GM12878 (cell line): ENCODE data around the gene RAD52. TPM values are rescaled to one million over a fixed set of nuclear protein-coding genes. Genes with fewer than 3 reads are reported as not detected.

Experiments used
- ATAC-seq: fragments of 200-7000 bp; cut with Tn5 transposase; 3 replicates; pipeline ENCODE4 v1.9.1; 2020; ENCODE audit warnings: mild to moderate bottlenecking, moderate library complexity
- BruUV-seq: library from RNA; stranded (reverse); fragments of 400-500 nt; replicated peaks from 2 replicates; lab custom pipeline; 2021; lab: Mats Ljungman, UMichigan
- CTCF ChIA-PET: fragments of 300-600 bp; sonication (Branson Sonifier 250); formaldehyde crosslinking; extraction: SDS; loops from one replicate; lab custom pipeline; 2021; ENCODE audit warnings: inconsistent platforms; lab: Yijun Ruan, JAX
- POLR2A ChIA-PET: fragments of 350-600 bp; formaldehyde crosslinking; extraction: SDS; loops from one replicate; lab custom pipeline; 2021; ENCODE audit warnings: inconsistent platforms; lab: Charles Lee
- RAD21 ChIA-PET: fragments of 300-600 bp; sonication (Branson Sonifier 250); formaldehyde crosslinking; loops from one replicate; lab custom pipeline; 2023; ENCODE audit warnings: antibody characterized with exemption; ENCODE audit not compliant: unreplicated experiment; lab: Charles Lee
- SMC1A ChIA-PET: fragments of 300-600 bp; sonication (Branson Sonifier 250); formaldehyde crosslinking; loops from one replicate; lab custom pipeline; 2023; ENCODE audit not compliant: unreplicated experiment, uncharacterized antibody; lab: Charles Lee
- DNase-seq: peaks from one replicate; pipeline ENCODE4 v3.0.0-alpha.2; 2011; ENCODE audit warnings: low read depth, low spot score
- FAIRE-seq: peaks from 3 replicates; lab custom pipeline; 2011; peaks lifted over from hg19 to GRCh38; lab: Jason Lieb, UNC
- H2AFZ ChIP-seq: 2 replicates; pipeline ENCODE4 v1.6.0; 2011; ENCODE audit warnings: low read depth, low read length, control low read depth; ENCODE audit not compliant: control insufficient read depth
- H3K27ac ChIP-seq: 2 replicates; pipeline ENCODE4 v1.5.1; 2011; ENCODE audit warnings: control low read depth; ENCODE audit not compliant: control insufficient read depth, insufficient read depth
- H3K27me3 ChIP-seq, 2 experiments: replicated peaks in 1 of 2; 2 replicates each; pipeline versions ENCODE4 v1.6.0 to v1.6.1; 2011; ENCODE audit warnings: low read length in 1 of 2; ENCODE audit not compliant: control insufficient read depth in 2 of 2, insufficient read depth in 2 of 2
- H3K36me3 ChIP-seq, 2 experiments: 2 replicates each; pipeline ENCODE4 v1.5.1; 2011; ENCODE audit warnings: low read length in 1 of 2; ENCODE audit not compliant: control insufficient read depth in 2 of 2, insufficient read depth in 2 of 2
- H3K4me1 ChIP-seq: 2 replicates; pipeline ENCODE4 v1.6.1; 2011; ENCODE audit warnings: mild to moderate bottlenecking, low read length, moderate library complexity, mixed read lengths; ENCODE audit not compliant: control insufficient read depth, insufficient read depth
- H3K4me2 ChIP-seq: 2 replicates; pipeline ENCODE4 v1.6.0; 2011; ENCODE audit warnings: control low read depth; ENCODE audit not compliant: control insufficient read depth, insufficient read depth
- H3K4me3 ChIP-seq: fragments of 200-600 bp; sonication (generic); 2 replicates; pipeline ENCODE4 v1.5.1; 2016
- H3K79me2 ChIP-seq: 2 replicates; pipeline ENCODE4 v1.6.0; 2011; ENCODE audit warnings: low read length; ENCODE audit not compliant: control insufficient read depth, insufficient read depth
- H3K9ac ChIP-seq: 2 replicates; pipeline ENCODE4 v1.8.0; 2011; ENCODE audit warnings: low read length, control low read depth, mixed read lengths; ENCODE audit not compliant: control insufficient read depth, insufficient read depth
- H3K9me3 ChIP-seq: replicated peaks from 3 replicates; pipeline ENCODE4 v1.5.1; 2011; ENCODE audit warnings: mild to moderate bottlenecking, low read length; ENCODE audit not compliant: control insufficient read depth, insufficient read depth
- H4K20me1 ChIP-seq: 2 replicates; pipeline ENCODE4 v1.6.0; 2011; ENCODE audit not compliant: control insufficient read depth, insufficient read depth
- BRCA1 ChIP-seq: IDR thresholded peaks from 2 replicates; pipeline ENCODE4 v1.6.1; 2011; ENCODE audit warnings: low read depth, low read length, improper control_type of control experiment
- CHD4 ChIP-seq: fragments of 200-600 bp; sonication (generic); IDR thresholded peaks from 2 replicates; pipeline ENCODE4 v1.6.1; 2016; ENCODE audit warnings: mild to moderate bottlenecking
- EED ChIP-seq: sonication (generic); IDR thresholded peaks from 2 replicates; pipeline ENCODE4 v1.6.1; 2016; ENCODE audit warnings: antibody characterized with exemption, low read depth
- HDAC2 ChIP-seq: fragments of 200-600 bp; sonication (generic); IDR thresholded peaks from 2 replicates; pipeline ENCODE4 v1.6.1; 2017
- JUND ChIP-seq: IDR thresholded peaks from 2 replicates; pipeline ENCODE4 v1.6.1; 2012; ENCODE audit warnings: low read depth, mild to moderate bottlenecking, low read length, improper control_type of control experiment, moderate library complexity
- KLF5 ChIP-seq: fragments of 450-650 bp; IDR thresholded peaks from 2 replicates; pipeline ENCODE4 v1.6.1; 2014; ENCODE audit warnings: mild to moderate bottlenecking; ENCODE audit not compliant: partially characterized antibody
- NBN ChIP-seq: fragments of 450-650 bp; IDR thresholded peaks from 2 replicates; pipeline ENCODE4 v1.6.1; 2016
- PAX5 ChIP-seq: IDR thresholded peaks from 2 replicates; pipeline ENCODE4 v1.6.1; 2011; ENCODE audit warnings: low read depth, low read length, borderline replicate concordance
- PRDM15 ChIP-seq: fragments of 450-650 bp; formaldehyde crosslinking; IDR thresholded peaks from 2 replicates; pipeline ENCODE4 v1.4.0; 2020; ENCODE audit warnings: mild to moderate bottlenecking, moderate library complexity
- SMAD1 ChIP-seq: fragments of 450-650 bp; IDR thresholded peaks from 2 replicates; pipeline ENCODE4 v1.6.1; 2018; ENCODE audit warnings: mild to moderate bottlenecking, low read depth; ENCODE audit not compliant: partially characterized antibody
- SPI1 ChIP-seq: IDR thresholded peaks from 2 replicates; pipeline ENCODE4 v1.6.1; 2011; ENCODE audit warnings: low read depth, mild to moderate bottlenecking, low read length, moderate library complexity, borderline replicate concordance; ENCODE audit not compliant: insufficient read depth
- WRNIP1 ChIP-seq: IDR thresholded peaks from 2 replicates; pipeline ENCODE4 v1.6.1; 2011; ENCODE audit warnings: low read depth, low read length, improper control_type of control experiment, borderline replicate concordance
- ZBTB33 ChIP-seq: fragments of 450-650 bp; IDR thresholded peaks from 2 replicates; pipeline ENCODE4 v1.6.1; 2017; ENCODE audit warnings: mild to moderate bottlenecking
- in situ Hi-C: fragments of 300-500 bp; cut with MboI; formaldehyde crosslinking; loops from 9 replicates; pipeline ENCODE4 v1.14.3; 2018; ENCODE audit warnings: mixed read lengths
- intact Hi-C: fragments of 100-400 bp; cut with micrococcal nuclease; formaldehyde crosslinking; loops from one replicate; pipeline ENCODE4 v1.14.2; 2022; ENCODE audit not compliant: unreplicated experiment
- polyA plus RNA-seq, 11 experiments: library from polyadenylated mRNA; depleted of rRNA in 4 of 11; unstranded in 6 of 11; stranded (reverse) in 5 of 11; fragments of >200 nt; fragmentation: Nextera tagmentation in 4 of 11; fragmentation: Illumina TruSeq in 1 of 11; extraction: Ambion mirVana in 4 of 11; extraction: Trizol in 1 of 11; gene quantifications; 1 replicate in 1 of 11; 2 replicates in 10 of 11; pipeline versions ENCODE4 v1.2.1 to v1.2.3, GENCODE V29; 2011 to 2016; ENCODE audit warnings: inconsistent platforms in 2 of 11, missing spikeins in 2 of 11, low read depth in 1 of 11
- total RNA-seq, 4 experiments: library from RNA; depleted of rRNA in 3 of 4; stranded (reverse); fragments of >200 nt in 3 of 4; fragmentation: Illumina TruSeq in 1 of 4; extraction: Trizol in 1 of 4; gene quantifications; 2 replicates each; pipeline versions ENCODE4 v1.2.1 to v1.2.3, GENCODE V29; 2013 to 2021

The RAD52 gene
- total and polyA plus RNA-seq, 10 of the 15 experiments (the other 5 are each of a cell fraction or from before 2014, with no cell fraction given) = 2.0 to 15.7 (median 8.9) TPM

- DNase-seq = no peak
- FAIRE-seq = no peak
- H3K4me2 ChIP-seq = no peak overlapping the region
- H3K27me3 ChIP-seq = no peaks in the 10 kb centered on the region
- H4K20me1 ChIP-seq = no peaks in the 10 kb centered on the region
- POLR2A ChIA-PET = interaction anchor here (0.6 kb wide), 1 partner anchor 134 kb away, joined by 3 read pairs; no protein-coding TSS in a partner anchor
- no peak overlapping the region for H3K27ac ChIP-seq
- H3K4me3 ChIP-seq = no peak overlapping the region
- ATAC-seq = no peak
- BruUV-seq = no TSS peak
- RAD21 ChIA-PET = no interaction called here
- H2AFZ ChIP-seq = no peak overlapping the region
- CTCF ChIA-PET = interaction anchor here (0.9 to 1.9 kb wide), 3 partner anchors 16 to 199 kb away, joined by 3 to 6 read pairs (median 5); no protein-coding TSS in a partner anchor
- no peaks in the 10 kb centered on the region for H3K9me3 ChIP-seq
- peaks cover 0 to 50% of the 10 kb centered on the region in 2 experiments; a peak in 2 of 4 replicates for H3K36me3 ChIP-seq
- H3K4me1 ChIP-seq = no peaks in the 10 kb centered on the region
- SMC1A ChIA-PET = interaction anchor here (0.6 to 1.1 kb wide), 5 partner anchors 9 to 249 kb away, joined by 3 to 4 read pairs (median 3); partner anchors contain the start of gene RAD52
- no peak overlapping the region for H3K9ac ChIP-seq
- TF ChIP-seq BRCA1 (no peak), SMAD1 (no peak), PAX5 (no peak), JUND (no peak), SPI1 (no peak), WRNIP1 (no peak), EED (no peak), KLF5 (no peak), PRDM15 (CRISPR knock-in tag) (no peak), HDAC2 (no peak), CHD4 (no peak), ZBTB33 (no peak), NBN (no peak)
- H3K79me2 ChIP-seq = no peaks in the 10 kb centered on the region
- intact Hi-C loops = no loop called here
- in situ Hi-C loops = no loop called here
Observed at GRCh38 chr12:894226-894625, 55.3 kb downstream of the RAD52 start.
